Camera-type eye (tissue), 1 donor: ENCODE measurements around the gene CYBA. TPM values are rescaled to one million over a fixed set of nuclear protein-coding genes. Genes with fewer than 3 reads are reported as not detected.

Experiments used
- total RNA-seq: library from RNA; depleted of rRNA; stranded (reverse); fragments of >200 nt; gene quantifications from one replicate; pipeline ENCODE4 v1.2.3, GENCODE V29; 2014

CYBA gene
- 52.6 TPM for total RNA-seq

DNA sequence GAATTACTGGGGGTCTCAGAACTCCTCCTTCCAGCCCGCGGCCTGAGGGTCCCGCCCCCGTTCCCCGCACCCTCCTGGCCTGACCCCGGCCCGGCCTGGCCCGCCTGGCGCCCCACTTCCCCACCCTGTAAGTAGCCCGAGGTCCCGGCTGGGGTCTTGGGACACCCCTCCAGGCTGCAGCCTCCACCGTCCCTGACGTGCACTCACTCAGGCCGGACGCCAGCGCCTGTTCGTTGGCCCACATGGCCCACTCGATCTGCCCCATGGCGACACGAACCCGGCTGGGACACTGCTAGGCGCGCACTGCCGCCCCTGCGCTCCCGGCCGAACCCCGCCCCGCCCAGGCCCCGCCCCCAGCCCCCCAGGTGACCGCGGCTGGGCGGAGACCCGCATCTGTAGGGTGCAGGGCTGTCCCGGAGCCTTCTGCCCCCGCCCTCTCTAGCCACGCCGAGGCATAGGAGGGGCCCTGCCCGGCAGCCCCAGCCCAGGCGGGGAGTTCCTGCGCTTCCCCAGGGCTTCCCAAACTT lies at the start of gene CYBA:
CYBA (minus strand) TSS at position 305 of the 527 bp plus-strand sequence; CDS start at position 265, 40 bp downstream.

DNA sequence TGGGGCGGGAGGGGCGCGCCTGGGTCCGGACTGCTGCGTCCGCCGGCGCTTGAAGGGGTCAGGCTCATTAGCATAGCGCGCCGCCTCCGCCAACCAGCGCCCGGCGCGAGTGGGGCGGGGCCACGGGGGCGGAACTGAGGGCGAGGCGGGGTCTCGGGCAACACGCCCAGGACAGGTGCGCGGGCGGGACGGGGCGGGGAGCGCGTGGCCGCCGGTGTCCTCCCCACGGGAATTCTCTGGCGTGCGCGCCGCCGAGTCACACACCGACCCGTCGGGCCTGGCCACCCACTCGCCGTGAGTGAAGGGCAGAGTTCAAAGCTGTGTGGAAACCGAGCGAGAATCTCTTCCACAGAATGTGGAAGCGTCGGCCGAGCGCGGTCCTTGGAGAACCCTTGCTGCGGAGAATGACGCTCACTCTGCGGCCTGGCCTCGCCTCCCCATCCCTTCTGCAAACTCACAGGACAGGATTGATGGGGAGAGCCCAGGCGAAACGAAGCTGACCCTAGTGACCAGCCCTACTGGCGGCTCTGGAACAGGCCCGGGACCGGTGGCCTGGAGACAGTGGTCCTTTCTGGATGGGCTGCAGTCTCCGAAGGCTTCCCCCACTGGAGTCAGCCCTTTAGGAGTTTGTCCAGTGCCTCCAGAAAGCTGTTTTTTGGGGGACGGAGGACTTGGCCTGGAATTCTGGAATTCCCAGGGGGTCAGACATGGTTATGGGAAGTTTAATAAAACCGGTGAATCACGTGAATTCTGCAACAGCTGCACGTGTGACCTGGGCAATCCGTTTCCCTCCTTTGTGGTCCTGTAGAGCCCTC lies 35.8 kb upstream of the CYBA start, which contains the start of gene SNAI3:
SNAI3 (minus strand) TSS at position 69 of the 815 bp plus-strand sequence. CDS start 101 bp downstream, outside the sequence.

DNA sequence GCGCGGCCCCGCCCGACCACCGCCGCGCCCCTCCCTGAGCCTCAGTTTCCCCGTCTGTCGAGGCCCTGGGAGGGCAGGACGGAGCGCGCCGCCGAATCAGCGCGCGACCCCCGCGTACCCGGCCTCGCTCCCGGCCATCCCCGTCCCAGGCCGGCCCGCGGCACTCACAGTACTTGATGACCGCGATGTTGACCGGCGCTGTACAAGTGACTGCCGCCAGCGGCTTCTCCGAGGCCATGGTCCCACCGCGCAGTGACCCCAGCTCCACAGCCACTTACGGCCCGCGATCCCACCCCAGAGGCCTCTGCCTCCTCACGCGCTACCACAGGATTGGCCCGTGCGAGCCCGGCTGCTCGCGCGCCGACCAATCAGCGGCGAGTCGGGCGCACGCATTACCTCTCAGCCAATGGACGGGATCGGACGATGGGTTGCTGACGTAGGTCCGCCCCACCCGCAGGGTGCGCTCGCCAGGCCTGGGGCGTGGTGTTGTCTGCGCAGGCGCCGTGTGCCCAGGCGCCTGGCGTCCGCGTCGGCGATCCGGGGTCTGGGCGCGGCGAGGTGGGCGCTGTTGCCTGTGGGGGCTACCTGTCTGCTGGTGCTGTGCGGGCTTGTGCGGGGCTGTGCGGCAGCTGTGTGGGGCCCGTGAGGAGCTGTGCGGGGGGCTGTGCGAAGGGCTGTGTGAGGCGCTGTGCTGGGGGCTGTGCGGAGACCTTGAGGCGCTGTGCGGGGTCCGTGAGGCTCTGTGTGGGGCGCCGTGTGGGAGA lies 12.2 kb upstream of the CYBA start, which contains the start of gene MVD:
MVD (minus strand) TSS at position 249 of the 764 bp plus-strand sequence; CDS start at position 238, 11 bp downstream.

DNA sequence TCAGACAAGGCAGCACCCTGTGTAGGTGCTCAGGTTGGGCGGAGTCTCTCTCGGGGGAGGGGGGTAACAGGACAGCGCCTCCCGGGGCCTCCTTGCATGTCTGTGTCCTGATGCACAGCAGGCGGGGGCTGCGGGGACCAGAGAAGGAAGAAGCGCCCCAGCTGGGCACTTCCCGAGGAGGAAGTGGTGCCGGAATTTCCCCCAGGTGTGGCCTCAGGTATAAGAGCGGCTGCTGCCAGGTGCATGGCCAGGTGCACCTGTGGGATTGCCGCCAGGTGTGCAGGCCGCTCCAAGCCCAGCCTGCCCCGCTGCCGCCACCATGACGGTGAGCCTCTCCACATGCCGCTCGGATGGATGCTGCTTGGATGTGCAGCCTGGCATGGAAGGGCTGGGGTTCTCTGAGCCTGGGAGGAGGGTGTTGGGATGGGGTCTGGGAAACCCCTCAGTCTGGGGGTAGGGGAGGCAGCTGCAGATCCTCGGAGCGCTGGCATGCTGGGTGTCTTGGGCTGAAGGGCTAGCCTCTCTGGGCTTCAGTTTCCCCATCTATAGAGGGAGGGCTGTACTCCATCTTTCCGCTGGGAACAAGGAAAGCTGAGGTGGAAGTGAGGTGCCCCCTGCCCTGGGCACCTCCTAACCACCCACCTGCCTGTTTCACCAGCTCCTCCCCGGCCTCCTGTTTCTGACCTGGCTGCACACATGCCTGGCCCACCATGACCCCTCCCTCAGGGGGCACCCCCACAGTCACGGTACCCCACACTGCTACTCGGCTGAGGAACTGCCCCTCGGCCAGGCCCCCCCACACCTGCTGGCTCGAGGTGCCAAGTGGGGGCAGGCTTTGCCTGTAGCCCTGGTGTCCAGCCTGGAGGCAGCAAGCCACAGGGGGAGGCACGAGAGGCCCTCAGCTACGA lies 12.3 kb downstream of the CYBA start, which contains the start of gene IL17C:
IL17C (plus strand) TSS at position 250 of the 908 bp plus-strand sequence; CDS start at position 320, 70 bp downstream.

Other genes starting within 250 kb of the CYBA start
- gene ZFPM1, start 197.8 kb downstream of the CYBA start, total RNA-seq: 4.9 TPM
- 30.6 TPM for gene ZC3H18, start 80.7 kb downstream of the CYBA start, total RNA-seq
- not detected for gene IL17C, start 12.5 kb downstream of the CYBA start, total RNA-seq
- 22.2 TPM for gene MVD, start 12.0 kb upstream of the CYBA start, total RNA-seq
- gene SNAI3, start 35.5 kb upstream of the CYBA start, total RNA-seq: 1.4 TPM
- 15.6 TPM for gene RNF166, start 55.4 kb upstream of the CYBA start, total RNA-seq
- gene CTU2, start 55.5 kb upstream of the CYBA start, total RNA-seq: 8.7 TPM
- gene PIEZO1, start 134.2 kb upstream of the CYBA start, total RNA-seq: 61.1 TPM
- gene CDT1, start 152.7 kb upstream of the CYBA start, total RNA-seq: 7.9 TPM
- 33.9 TPM for gene APRT, start 160.9 kb upstream of the CYBA start, total RNA-seq
- 24.5 TPM for gene GALNS, start 205.9 kb upstream of the CYBA start, total RNA-seq
- gene TRAPPC2L, start 206.1 kb upstream of the CYBA start, total RNA-seq: 25.8 TPM
- 0.38 TPM for gene PABPN1L, start 215.6 kb upstream of the CYBA start, total RNA-seq